ENCODE measurements around the gene PACS2.

Gene PACS2

DNA sequence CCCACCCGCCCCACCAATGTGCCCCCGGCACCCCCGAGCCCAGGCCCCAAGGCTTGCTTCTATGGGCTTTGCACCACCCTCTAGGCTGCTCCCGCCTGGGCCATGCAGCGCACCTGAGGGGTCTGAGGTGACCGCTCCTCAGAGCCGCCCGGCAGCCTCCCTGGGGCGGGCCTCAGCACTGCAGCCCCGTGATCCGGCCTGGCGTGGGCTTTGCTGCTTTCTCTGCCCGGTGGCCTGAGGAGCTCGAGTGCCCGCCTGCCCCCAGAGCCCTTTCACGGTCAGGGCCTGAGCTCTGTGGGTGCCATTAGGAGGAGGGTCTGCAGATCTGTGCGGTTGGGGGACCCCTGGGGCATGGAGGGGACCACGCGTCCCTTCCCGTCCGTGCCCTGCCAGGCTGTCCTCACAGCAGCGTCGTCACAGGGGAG is 111.3 kb downstream of the PACS2 start:
- FAIRE-seq = no peak

DNA sequence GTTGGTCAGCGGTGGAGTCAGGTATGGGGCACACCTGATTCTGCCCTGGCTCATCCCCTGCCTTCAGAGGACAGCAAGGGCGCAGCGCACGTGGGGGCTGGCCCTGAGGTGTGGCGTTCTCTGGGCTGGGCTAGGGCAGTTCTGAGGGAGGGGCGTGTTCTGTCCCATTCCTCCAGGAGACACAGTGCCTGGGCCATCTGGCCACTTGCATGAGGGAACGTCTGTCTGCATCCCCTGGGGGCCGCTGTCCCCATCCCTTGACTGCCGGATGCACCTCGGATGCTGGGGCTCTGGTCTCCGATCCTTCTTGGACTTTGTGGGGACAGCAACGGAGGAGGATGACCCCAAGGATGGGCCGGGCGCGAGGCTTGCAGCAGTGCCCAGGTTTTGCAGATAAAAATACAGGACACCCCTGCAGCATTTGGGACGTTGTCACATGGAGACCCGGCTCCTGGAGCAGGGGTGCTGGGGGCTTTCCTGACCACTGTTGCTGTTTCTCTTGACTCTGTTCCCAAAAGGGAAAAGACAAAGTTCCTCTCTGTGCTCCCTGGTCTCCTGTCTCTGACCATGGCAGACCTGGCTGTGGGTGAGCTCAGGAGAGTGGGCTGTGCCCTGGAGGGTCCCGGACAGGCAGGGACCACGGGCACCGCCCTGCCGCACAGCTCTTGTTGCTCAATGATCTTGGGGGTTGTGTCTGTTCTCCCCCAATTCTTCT is 112.0 kb downstream of the PACS2 start:
- no peak for FAIRE-seq

DNA sequence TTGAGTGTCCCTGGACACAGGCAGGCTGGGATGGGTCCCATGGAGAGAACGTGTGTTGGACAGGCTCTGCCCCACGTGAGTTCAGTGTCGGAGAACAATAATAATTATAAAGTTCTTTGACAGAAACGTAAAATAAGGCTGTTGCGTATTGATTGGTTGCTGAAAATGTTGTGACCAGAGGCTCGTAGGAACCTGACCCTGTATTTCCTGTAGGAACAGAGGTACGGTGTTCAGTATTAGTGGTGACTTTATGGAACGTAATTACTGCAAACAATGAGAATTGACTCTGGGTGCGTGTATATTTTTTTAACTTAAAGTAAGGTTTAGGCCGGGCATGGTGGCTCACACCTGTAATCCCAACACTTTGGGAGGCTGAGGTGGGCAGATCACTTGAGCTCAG is 112.9 kb downstream of the PACS2 start:
- FAIRE-seq = no peak

DNA sequence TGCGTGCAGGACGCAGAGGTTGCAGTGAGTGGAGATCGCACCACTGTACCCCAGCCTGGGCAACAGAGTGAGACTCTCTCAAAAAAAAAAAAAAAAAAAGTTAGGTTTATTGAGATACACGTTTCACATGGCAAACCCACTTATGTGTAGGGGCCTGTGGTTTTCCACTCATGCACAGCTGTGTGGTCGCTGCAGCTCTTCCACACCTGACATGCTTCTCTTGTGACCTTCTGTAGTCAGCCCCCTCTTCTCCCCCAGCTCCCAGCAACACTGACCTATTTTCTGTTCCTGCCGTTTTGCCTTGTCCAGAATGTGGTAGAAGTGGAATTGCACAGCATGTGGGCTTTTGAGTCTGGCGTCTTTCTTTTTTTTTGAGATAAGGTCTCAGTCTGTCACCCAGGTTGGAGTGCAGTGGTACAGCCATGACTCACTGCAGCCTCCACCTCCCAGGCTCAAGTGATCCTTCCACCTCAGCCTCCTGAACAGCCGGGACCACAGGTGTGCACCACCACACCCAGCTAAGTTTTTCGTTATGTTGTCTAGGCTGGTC is 113.5 kb downstream of the PACS2 start:
- no peak for FAIRE-seq

DNA sequence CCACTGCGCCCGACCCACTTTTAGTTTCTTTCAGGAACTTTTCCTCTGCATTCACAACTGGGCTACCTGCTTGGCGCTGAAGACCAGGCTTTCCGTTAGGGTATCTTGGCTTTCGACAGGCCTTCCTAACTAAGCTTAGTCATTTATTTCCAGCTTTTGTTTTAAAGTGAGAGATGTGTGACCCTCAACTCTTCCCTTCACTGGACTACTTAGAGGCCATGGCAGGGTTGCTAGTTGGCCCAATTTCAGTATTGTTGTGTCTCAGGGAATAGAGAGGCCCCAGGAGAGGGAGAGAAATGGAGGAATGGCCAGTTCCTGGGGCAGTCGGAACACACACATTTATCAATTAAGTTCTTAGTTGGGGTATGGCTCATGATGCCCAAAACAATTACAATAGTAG is 115.5 kb downstream of the PACS2 start:
- FAIRE-seq = no peak

DNA sequence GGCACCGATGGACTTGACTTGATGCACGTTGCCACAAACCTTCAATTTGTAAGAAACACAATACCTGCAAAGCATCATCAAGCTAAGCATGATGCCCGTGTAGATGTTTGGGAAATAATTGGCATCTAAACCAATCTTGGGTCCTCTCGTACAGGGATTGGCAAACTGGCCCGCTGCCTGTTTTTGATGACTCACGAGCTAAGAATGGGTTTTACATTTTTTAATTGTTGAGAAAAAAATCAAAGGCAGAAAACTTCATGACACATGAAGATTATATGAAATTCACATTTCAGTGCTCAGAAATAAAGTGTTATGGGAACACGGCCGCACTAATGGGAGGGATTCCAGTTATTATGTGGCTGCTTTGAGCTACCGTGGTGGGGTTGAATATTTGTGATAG is 116.0 kb downstream of the PACS2 start:
- FAIRE-seq = no peak

DNA sequence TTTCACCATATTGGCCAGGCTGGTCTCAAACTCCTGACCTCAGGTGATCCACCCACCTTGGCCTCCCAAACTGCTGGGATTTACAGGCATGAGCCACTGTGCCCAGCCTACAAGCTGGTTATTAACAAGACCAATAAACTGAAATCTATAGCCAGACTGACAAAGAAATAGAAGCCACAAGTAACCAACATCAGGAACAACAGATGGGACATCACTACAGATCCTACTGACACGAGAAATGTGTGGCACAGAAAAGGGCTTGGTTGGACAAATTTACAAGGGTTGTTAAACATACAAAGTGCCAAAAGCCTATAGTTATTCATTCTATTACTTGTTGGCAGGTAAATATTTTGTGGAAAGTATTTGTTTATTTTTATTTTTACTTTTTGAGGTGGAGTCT is 116.7 kb downstream of the PACS2 start:
- no peak for FAIRE-seq

- no peak for FAIRE-seq
These were observed 118.1 kb downstream of the PACS2 start for GRCh38 chr14:105432657-105433056.

DNA sequence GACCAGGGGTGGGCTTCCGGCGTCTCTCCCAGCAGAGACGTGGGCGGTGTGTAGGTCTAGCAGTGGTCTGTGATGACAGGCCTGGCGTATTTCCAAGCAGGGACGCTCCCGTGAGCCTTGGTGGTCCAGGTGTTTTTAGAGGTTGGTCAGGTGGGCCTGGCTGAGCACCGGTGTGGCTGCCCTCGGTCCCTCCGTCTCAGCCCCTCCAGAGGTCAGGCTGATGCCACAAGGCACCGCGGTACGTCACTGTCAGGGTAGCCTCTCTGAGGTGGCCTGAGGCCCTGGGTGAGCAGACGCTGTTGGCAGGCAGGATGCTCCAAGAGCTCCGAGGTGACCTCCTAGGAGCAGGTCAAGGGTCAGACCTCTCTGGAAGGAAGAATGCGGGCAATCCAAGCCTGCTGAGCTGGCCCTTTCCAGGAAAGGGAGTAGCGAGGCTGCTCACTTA is 118.6 kb downstream of the PACS2 start:
- FAIRE-seq = no peak

- no peak for FAIRE-seq
These were observed 121.9 kb downstream of the PACS2 start for GRCh38 chr14:105436402-105436801.

DNA sequence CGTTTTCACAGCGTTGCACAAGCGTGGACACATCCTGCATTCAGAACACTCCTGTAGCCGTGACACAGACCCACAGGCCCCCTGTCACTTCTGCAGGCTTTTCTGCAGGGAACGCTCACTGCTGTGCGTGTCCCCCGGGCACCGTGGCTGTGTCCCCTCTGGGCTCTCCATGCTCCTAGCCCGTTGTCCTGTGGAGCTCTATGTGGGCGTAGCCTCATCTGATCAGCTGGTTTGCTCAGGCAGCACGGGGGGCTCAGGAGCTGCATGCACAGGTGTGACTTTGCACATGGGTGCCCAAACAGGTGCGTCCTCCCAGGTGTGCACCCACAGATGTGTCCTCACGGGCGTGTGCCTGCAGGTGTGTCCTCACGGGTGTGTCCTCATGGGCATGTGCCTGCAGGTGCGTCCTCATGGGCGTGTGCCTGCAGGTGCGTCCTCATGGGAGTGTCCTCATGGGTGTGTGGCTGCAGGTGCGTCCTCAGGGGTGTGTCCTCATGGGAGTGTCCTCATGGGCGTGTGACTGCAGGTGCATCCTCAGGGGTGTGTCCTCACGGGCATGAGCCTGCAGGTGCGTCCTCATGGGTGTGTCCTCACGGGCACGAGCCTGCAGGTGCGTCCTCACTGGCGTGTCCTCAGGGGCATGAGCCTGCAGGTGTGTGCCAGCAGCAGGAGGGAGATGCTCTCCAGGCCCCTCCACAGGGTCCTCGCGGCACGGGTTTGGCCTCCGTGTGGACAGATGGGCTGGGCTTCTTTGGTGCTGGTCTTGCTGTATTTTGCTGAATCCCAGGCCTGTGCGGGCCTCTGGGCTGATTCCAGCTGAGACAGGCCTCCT is 122.6 kb downstream of the PACS2 start:
- FAIRE-seq = no peak

GRCh38 chr14:105437723-105438500 is 123.4 kb downstream of the PACS2 start:
- no peak for FAIRE-seq

DNA sequence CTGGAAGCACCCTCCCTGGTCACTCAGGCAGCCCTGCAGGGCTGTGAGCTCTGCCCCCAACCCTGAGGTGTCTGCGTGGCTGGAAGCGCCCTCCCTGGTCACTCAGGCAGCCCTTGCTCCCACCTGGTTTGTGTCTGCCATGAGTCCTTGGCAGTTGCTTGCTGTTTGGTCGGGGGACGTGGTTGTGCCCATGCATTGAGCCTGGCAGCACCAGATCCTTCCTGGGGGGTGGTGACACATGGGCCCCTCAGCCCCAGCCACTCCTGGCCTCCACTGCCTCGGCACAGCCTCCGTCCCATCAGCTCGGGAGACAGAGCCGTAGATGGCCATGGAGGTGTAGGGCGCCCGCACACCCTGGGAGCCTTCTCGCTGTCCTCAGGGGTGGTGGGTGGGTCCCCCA is 124.6 kb downstream of the PACS2 start:
- FAIRE-seq = no peak

- FAIRE-seq = no peak
These were observed 125.4 kb downstream of the PACS2 start for GRCh38 chr14:105439710-105440553.

- FAIRE-seq = no peak
These were observed 126.0 kb downstream of the PACS2 start for GRCh38 chr14:105440554-105440900.

- FAIRE-seq = no peak
These were observed 126.4 kb downstream of the PACS2 start for GRCh38 chr14:105440992-105441391.

GRCh38 chr14:105442125-105442524 is 127.6 kb downstream of the PACS2 start:
- no peak for FAIRE-seq

GRCh38 chr14:105442834-105443233 is 128.3 kb downstream of the PACS2 start:
- FAIRE-seq = no peak

GRCh38 chr14:105444859-105445258 is 130.3 kb downstream of the PACS2 start:
- FAIRE-seq = no peak

DNA sequence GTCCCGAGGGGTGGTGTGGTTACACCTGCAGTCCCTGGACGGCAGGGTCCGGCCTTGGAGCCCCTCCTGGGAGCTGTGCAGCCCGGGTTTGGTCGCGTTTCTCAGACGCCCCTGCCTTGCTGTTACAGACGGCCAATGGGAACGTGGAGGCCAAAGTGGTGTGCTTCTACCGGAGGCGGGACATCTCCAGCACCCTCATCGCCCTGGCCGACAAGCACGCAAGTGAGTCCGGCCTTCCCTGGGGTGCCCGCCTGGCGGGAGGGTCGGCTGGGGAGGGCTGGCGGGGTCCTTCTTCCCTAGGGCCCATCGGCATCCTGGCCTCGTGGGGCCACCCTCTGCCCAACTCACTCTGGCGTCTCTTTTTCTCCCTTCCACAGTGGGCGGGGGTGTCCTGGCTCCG is 130.7 kb downstream of the PACS2 start:
- no peak for FAIRE-seq

GRCh38 chr14:105445901-105446845 is 131.6 kb downstream of the PACS2 start:
- FAIRE-seq = no peak
